ENCODE data around the gene MDFI.

MDFI gene

GRCh38 chr6:41636833-41637193 lies 1.5 kb upstream of the MDFI start:
- Mint-ChIP-seq H3K4me1 (ENCODE audit: low read depth) (peaks cover 5% of the 10 kb centered on the region), H3K36me3 (ENCODE audit: low read depth) (no peaks in the 10 kb centered on the region), H3K9me3 (no peaks in the 10 kb centered on the region), H3K27me3 (peaks cover 44% of the 10 kb centered on the region), H3K4me3 (no peak overlapping the region), H3K27ac (no peak overlapping the region)

DNA sequence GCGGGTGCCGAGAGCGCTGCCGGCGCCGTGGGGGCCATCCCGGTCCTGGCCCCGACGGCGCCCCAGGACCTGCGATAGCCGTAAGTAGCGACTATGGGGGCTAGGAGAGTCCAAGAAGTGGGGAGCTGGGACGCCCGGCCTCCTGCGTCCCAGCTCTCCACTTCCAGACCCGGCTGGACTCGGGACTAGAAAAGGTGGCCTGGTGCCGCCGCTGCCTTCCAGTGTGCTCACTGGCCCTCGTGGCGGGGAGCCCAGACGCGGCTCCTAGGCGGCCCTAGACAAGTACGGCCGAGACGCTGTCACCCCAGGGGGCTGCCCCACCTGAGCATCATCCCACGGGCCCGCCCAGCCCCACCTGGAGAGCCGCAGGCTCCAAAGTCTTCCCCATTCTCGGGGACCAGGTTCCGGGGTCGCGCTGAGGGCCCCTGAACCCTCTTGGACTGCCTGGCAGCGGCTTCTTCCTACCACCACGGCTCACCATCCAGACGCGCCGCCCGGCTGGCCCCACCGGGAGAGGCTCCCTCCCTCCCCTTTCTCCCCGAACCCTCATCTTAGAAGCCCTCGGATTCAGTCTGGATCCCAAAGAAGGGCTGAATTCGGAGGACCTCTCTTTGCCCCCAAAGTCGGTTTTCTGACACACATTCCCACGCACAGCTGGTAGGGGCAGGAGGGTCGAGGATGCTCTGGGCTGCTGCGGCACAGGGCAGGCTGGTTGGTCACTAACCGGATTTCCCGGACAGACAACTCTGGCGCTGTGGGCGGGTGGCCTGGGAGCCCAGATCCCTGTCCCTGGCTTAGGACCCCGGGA lies 870 bp upstream of the MDFI start:
- Mint-ChIP-seq H3K9me3 (no peaks in the 10 kb centered on the region), H3K27me3 (peaks cover 48% of the 10 kb centered on the region), H3K36me3 (ENCODE audit: low read depth) (no peaks in the 10 kb centered on the region), H3K27ac (no peak overlapping the region), H3K4me1 (ENCODE audit: low read depth) (peaks cover 5% of the 10 kb centered on the region), H3K4me3 (peak overlapping the region; percentile 71)

DNA sequence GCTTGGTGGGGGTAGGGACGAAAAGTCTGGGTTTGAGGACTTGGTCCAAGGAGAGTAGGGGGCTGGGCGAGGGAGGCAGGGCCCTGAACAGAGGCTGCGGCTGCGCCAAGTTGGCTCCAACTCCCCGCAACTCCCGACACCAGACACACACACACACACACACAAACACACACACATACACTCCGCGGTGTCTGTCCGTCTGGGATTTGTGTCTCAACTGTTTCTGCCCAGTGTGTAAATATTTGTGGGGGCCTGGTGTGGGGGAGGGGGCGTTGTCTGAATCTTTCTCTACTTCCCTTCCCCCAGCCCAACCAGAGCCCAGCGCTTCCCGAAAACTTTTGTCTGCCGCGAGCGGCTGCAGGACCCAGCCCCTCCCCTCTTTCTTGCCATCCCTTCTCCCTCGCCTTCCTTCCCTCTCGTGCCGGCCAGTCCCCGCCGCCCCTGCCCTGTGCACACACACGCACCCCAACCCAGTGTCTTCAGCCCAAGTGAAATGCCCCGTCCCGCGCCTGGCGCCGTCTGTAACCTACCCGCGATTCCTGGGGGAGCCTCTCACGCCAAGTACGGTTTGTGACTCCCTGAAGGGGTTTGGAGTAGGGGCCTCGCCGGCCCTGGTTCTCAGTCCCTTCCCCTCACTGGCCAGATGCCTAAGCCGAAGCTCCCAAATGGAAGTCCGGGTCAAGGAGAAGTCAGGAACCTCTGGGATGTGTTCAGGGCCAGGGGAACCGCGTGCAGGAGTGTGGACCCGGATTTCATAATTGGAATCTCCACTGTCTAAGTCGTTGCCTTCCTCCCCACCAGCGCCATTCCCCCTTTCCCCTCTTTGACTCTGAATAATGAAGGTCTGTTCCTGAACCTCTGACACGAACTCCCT lies 904 bp downstream of the MDFI start:
- Mint-ChIP-seq H3K27ac (no peak overlapping the region), H3K4me1 (ENCODE audit: low read depth) (peaks cover 5% of the 10 kb centered on the region), H3K4me3 (peak overlapping the region; percentile 26), H3K36me3 (ENCODE audit: low read depth) (no peaks in the 10 kb centered on the region), H3K9me3 (no peaks in the 10 kb centered on the region), H3K27me3 (peaks cover 51% of the 10 kb centered on the region)

- H3K4me1 Mint-ChIP-seq (ENCODE audit: low read depth): peaks cover 5% of the 10 kb centered on the region
- no peaks in the 10 kb centered on the region for H3K36me3 Mint-ChIP-seq (ENCODE audit: low read depth)
- H3K4me3 Mint-ChIP-seq: no peak overlapping the region
- H3K9me3 Mint-ChIP-seq: no peaks in the 10 kb centered on the region
- H3K27ac Mint-ChIP-seq: no peak overlapping the region
- H3K27me3 Mint-ChIP-seq: peaks cover 51% of the 10 kb centered on the region
Measured at GRCh38 chr6:41639809-41640371, 1.6 kb downstream of the MDFI start.

DNA sequence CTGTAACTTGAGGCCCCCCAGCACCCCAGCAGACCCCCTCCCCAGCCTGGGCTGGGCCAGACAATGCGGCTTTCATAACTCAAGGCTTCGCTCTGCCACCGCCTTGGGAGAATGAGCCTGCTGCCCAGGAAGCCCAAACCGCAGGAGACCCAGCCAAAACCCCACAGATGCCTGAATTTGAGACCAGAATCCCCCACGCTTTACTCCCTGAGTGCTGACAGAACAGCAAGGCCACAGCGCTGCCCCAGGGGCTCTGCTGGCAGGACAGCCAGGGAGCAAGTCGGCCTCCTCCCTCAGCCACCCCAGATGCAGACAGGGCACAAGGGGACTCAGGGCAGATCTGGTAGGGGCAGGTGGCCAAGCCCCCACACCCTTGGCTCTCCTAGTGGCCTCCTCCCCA lies 2.2 kb downstream of the MDFI start:
- Mint-ChIP-seq H3K27me3 (peaks cover 46% of the 10 kb centered on the region), H3K36me3 (ENCODE audit: low read depth) (no peaks in the 10 kb centered on the region), H3K4me1 (ENCODE audit: low read depth) (peaks cover 5% of the 10 kb centered on the region), H3K4me3 (no peak overlapping the region), H3K9me3 (no peaks in the 10 kb centered on the region), H3K27ac (no peak overlapping the region)

- Mint-ChIP-seq H3K27me3 (peaks cover 36% of the 10 kb centered on the region), H3K27ac (no peak overlapping the region), H3K4me3 (no peak overlapping the region), H3K4me1 (ENCODE audit: low read depth) (peaks cover 5% of the 10 kb centered on the region), H3K9me3 (no peaks in the 10 kb centered on the region), H3K36me3 (ENCODE audit: low read depth) (no peaks in the 10 kb centered on the region)
Measured at GRCh38 chr6:41641352-41641925, 3.2 kb downstream of the MDFI start.

- no peaks in the 10 kb centered on the region for H3K9me3 Mint-ChIP-seq
- H3K27me3 Mint-ChIP-seq: peaks cover 33% of the 10 kb centered on the region
- peaks cover 5% of the 10 kb centered on the region for H3K4me1 Mint-ChIP-seq (ENCODE audit: low read depth)
- no peaks in the 10 kb centered on the region for H3K36me3 Mint-ChIP-seq (ENCODE audit: low read depth)
- no peak overlapping the region for H3K4me3 Mint-ChIP-seq
- H3K27ac Mint-ChIP-seq: no peak overlapping the region
Measured at GRCh38 chr6:41642090-41642959, 4.1 kb downstream of the MDFI start.

- Mint-ChIP-seq H3K4me1 (ENCODE audit: low read depth) (no peaks in the 10 kb centered on the region), H3K9me3 (no peaks in the 10 kb centered on the region), H3K36me3 (ENCODE audit: low read depth) (no peaks in the 10 kb centered on the region), H3K4me3 (no peak overlapping the region), H3K27me3 (peaks cover 26% of the 10 kb centered on the region), H3K27ac (no peak overlapping the region)
Measured at GRCh38 chr6:41642960-41643898, 5.0 kb downstream of the MDFI start.

DNA sequence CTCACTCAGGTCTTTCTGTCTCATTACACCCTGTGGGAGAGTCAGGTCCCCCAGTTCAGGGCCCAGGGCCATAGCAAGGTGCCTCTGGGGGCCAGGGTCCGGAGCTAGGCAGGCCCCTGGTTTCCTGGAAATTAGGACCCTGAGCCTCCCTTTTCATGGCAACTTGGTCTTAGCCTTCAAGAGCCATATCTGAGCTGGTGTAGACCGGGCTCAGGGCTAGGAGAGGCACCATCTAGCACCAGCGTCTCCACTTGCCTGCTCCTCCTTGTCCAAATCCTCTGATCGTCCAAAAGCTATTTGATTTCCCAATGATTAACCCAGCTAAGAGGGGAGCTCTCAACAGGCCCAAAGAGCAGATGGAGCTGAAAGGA lies 5.6 kb downstream of the MDFI start:
- Mint-ChIP-seq H3K36me3 (ENCODE audit: low read depth) (no peaks in the 10 kb centered on the region), H3K27me3 (peaks cover 24% of the 10 kb centered on the region), H3K9me3 (no peaks in the 10 kb centered on the region), H3K27ac (no peak overlapping the region), H3K4me1 (ENCODE audit: low read depth) (no peaks in the 10 kb centered on the region), H3K4me3 (no peak overlapping the region)

- peaks cover 19% of the 10 kb centered on the region for H3K27me3 Mint-ChIP-seq
- no peaks in the 10 kb centered on the region for H3K36me3 Mint-ChIP-seq (ENCODE audit: low read depth)
- H3K27ac Mint-ChIP-seq: no peak overlapping the region
- H3K4me1 Mint-ChIP-seq (ENCODE audit: low read depth): no peaks in the 10 kb centered on the region
- no peak overlapping the region for H3K4me3 Mint-ChIP-seq
- H3K9me3 Mint-ChIP-seq: no peaks in the 10 kb centered on the region
Measured at GRCh38 chr6:41644297-41644879, 6.1 kb downstream of the MDFI start.

DNA sequence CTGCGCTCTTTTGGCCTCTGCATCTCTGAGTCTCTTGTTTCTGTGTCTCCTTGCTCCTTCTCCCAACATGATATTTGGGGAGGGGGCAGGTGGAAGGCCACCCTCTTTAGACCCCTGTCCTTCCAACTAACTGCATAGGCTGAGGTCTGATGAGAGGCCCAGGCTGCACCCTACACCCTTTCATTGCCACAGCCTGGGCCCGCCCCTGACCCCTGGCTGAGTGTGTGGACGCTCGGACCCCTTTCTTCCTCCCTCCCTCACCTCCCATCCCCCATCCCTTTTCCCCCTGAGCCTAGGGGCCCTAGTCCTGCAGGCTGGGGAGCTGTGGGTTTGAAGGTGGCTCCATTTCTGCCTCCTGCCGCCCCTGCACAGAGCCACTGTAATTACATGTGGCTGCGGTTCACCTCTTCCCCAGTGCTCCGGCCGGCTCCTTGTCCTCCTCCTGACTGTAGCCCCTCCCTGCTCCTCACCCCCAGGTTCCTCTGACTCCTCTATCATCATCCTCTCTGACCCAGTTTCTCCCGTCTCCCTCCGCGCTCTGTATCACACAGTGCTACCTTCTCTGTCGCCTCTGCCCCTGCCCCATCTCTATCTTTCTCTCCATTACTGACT lies 6.8 kb downstream of the MDFI start:
- Mint-ChIP-seq H3K4me1 (ENCODE audit: low read depth) (no peaks in the 10 kb centered on the region), H3K9me3 (no peaks in the 10 kb centered on the region), H3K27ac (no peak overlapping the region), H3K4me3 (no peak overlapping the region), H3K27me3 (peaks cover 13% of the 10 kb centered on the region), H3K36me3 (ENCODE audit: low read depth) (no peaks in the 10 kb centered on the region)

DNA sequence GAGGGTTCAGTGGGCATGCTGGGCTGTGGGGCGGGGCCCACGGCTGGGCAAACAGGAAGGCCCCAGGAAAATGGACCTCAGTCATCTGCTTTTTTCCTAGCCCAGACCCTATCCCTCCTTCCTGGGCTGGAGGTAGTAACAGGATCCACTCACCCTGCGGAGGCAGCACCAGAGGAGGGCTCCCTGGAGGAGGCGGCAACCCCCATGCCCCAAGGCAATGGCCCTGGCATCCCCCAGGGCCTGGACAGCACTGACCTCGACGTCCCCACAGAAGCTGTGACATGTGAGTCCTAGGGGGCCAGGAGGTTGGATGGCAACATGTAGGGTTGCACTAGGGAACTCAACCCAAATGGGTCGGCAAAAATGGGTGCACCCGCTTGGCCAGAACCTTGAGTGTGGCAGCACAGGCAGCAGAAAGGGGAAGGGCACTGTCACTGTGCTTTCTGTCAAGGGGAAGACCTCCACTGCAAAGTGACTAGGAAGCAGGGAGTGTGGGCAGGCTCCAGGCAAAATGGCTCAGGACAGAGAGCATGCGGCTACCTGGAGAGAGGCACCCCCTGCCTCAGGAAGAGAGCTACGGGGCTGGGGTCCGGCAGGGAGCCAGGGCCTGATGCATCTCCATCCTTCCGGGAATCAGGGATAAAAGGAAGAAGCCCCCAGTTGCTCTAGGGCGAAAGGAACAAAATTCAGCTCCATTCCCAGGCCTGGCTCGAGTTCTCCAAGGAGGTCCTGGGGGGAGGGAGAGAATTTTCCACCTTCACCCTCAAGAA lies 7.9 kb downstream of the MDFI start:
- no peaks in the 10 kb centered on the region for H3K36me3 Mint-ChIP-seq (ENCODE audit: low read depth)
- H3K27ac Mint-ChIP-seq: no peak overlapping the region
- H3K27me3 Mint-ChIP-seq: peaks cover 9% of the 10 kb centered on the region
- H3K4me3 Mint-ChIP-seq: no peak overlapping the region
- H3K4me1 Mint-ChIP-seq (ENCODE audit: low read depth): no peaks in the 10 kb centered on the region
- H3K9me3 Mint-ChIP-seq: no peaks in the 10 kb centered on the region

Measured in stimulated activated naive CD8-positive, alpha-beta T cell treated with anti-CD3 and anti-CD28 coated beads, Interleukin-15, Interleukin-2, amounts not matched to agents 100 ng/mL and 50 ng/mL, for 24 hours (primary cell).